Peyer's patch (tissue), 4 donors: ENCODE data around the gene ATL2.

Experiments
- CTCF ChIP-seq, 6 experiments: fragments of 450-650 bp in 4 of 6; fragments of 200-600 bp in 2 of 6; sonication (generic) in 1 of 6; IDR thresholded peaks; one replicate each; pipeline ENCODE4 v1.5.1; 2017 to 2019; ENCODE audit warnings: antibody characterized with exemption in 6 of 6, mild to moderate bottlenecking in 3 of 6, moderate library complexity in 1 of 6
- POLR2A ChIP-seq, 2 donors: fragments of 450-650 bp; IDR thresholded peaks; one replicate each; pipeline ENCODE4 v1.5.1; 2017; ENCODE audit warnings: antibody characterized with exemption in 2 of 2, mild to moderate bottlenecking in 2 of 2, moderate library complexity in 2 of 2

- TF ChIP-seq CTCF (IDR thresholded peaks at IDR 0.05) (no peak), POLR2A (IDR thresholded peaks at IDR 0.05) (no peak)
Measured at GRCh38 chr2:38323623-38324022, 53.5 kb downstream of the ATL2 start.
